GM10266 (cell line): ENCODE results near the gene EEF2.
"Not testable (repeated sequence)": the region's sequence is repeated elsewhere in the genome, so short reads cannot be mapped to it uniquely, and the experiment has no call there.

Experiments used
- DNase-seq: peaks from one replicate; pipeline ENCODE4 v3.0.0; 2012; ENCODE audit errors: extremely low spot score
- CTCF ChIP-seq: IDR thresholded peaks from 2 replicates; pipeline ENCODE4 v1.5.1; 2012; ENCODE audit warnings: mild to moderate bottlenecking, low read depth; ENCODE audit not compliant: control insufficient read depth, insufficient read depth; ENCODE audit errors: missing control alignments

The EEF2 gene

GRCh38 chr19:4007021-4007835 is 22.0 kb upstream of the EEF2 start, which contains the start of gene PIAS4:
TSS of gene PIAS4 (plus strand) at chr19:4007736. CDS start at chr19:4007761, 25 bp downstream.
- DNase-seq = peak; percentile 100
- TF ChIP-seq CTCF = no peak

GRCh38 chr19:4005436-4005835 is 20.2 kb upstream of the EEF2 start:
- DNase-seq = not testable (repeated sequence)

GRCh38 chr19:4000798-4001197 is 15.5 kb upstream of the EEF2 start:
- DNase-seq = not testable (repeated sequence)

GRCh38 chr19:3998667-3999412 is 13.6 kb upstream of the EEF2 start:
- not testable (repeated sequence) for DNase-seq

- no peak for TF ChIP-seq CTCF
- DNase-seq = no peak
These were observed 10.3 kb upstream of the EEF2 start for GRCh38 chr19:3995607-3996006.

GRCh38 chr19:3990815-3991117 is 5.5 kb upstream of the EEF2 start:
- TF ChIP-seq CTCF = no peak
- no peak for DNase-seq

- peak; percentile 80 for TF ChIP-seq CTCF
- DNase-seq = peak; percentile 87
These were observed 2.5 kb upstream of the EEF2 start for GRCh38 chr19:3987619-3988371.

GRCh38 chr19:3986260-3987041 is 1.2 kb upstream of the EEF2 start:
- DNase-seq = peak; percentile 66
- peak; percentile 62 for TF ChIP-seq CTCF
